Sigmoid colon (tissue), 7 donors: ENCODE results near the gene TSPAN11. TPM values are rescaled to one million over a fixed set of nuclear protein-coding genes. Genes with fewer than 3 reads are reported as not detected.

Experiments used
- DNase-seq: peaks from one replicate; pipeline ENCODE4 v3.0.0-alpha.2; 2019
- H3K27ac ChIP-seq, 4 donors: fragments of 200-600 bp; sonication (generic); one replicate each; pipeline ENCODE4 v1.5.1; 2016 to 2019; ENCODE audit warnings: mild to moderate bottlenecking in 1 of 4
- H3K27me3 ChIP-seq, 3 donors: fragments of 200-600 bp; sonication (generic); one replicate each; pipeline ENCODE4 v1.5.1; 2019; ENCODE audit warnings: mild to moderate bottlenecking in 1 of 3
- H3K36me3 ChIP-seq, 4 donors: fragments of 200-600 bp; sonication (generic); one replicate each; pipeline ENCODE4 v1.5.1; 2016 to 2019
- H3K4me1 ChIP-seq, 4 donors: fragments of 200-600 bp; sonication (generic); one replicate each; pipeline ENCODE4 v1.5.1; 2017 to 2019
- H3K4me3 ChIP-seq, 4 donors: fragments of 200-600 bp; sonication (generic); one replicate each; pipeline ENCODE4 v1.5.1; 2017 to 2019; ENCODE audit warnings: mild to moderate bottlenecking in 2 of 4, moderate library complexity in 1 of 4
- H3K9me3 ChIP-seq, 4 donors: fragments of 200-600 bp in 3 of 4; sonication (generic) in 3 of 4; one replicate each; pipeline versions ENCODE4 v1.5.1 to v1.6.1; 2013 to 2019
- EP300 ChIP-seq, 4 donors: sonication (generic); formaldehyde crosslinking; IDR thresholded peaks; one replicate each; pipeline ENCODE4 v1.6.1; 2017; ENCODE audit warnings: antibody characterized with exemption in 4 of 4
- POLR2A ChIP-seq, 2 donors: fragments of 450-650 bp; IDR thresholded peaks; one replicate each; pipeline ENCODE4 v1.6.1; 2016; ENCODE audit warnings: antibody characterized with exemption in 2 of 2, mild to moderate bottlenecking in 2 of 2, moderate library complexity in 2 of 2
- POLR2AphosphoS5 ChIP-seq, 4 donors: sonication (generic); formaldehyde crosslinking; IDR thresholded peaks; one replicate each; pipeline ENCODE4 v1.6.1; 2017; ENCODE audit warnings: antibody characterized with exemption in 4 of 4
- WGBS, 2 donors: extraction: QIAGEN DNeasy Blood & Tissue Kit; methylation state at CpG; one replicate each; pipeline ENCODE4 v1.1.7; 2013; 5-methylcytosine and 5-hydroxymethylcytosine counted together
- intact Hi-C: fragments of 100-400 bp; cut with DNase I; formaldehyde crosslinking; loops from one replicate; pipeline ENCODE4 v1.15.1; 2023
- polyA plus RNA-seq, 3 donors: library from polyadenylated mRNA; stranded (reverse); fragments of 200-250 nt; gene quantifications; one replicate each; pipeline ENCODE4 v1.2.3, GENCODE V29; 2013
- total RNA-seq, 4 donors: library from RNA; depleted of rRNA; stranded (reverse); fragments of >200 nt; gene quantifications; one replicate each; pipeline ENCODE4 v1.1.0, GENCODE V29; 2016
- TF ChIP-seq, protein P1 (sequence below), 4 experiments: fragments of 450-650 bp in 3 of 4; fragments of 200-600 bp in 1 of 4; IDR thresholded peaks; one replicate each; pipeline ENCODE4 v1.5.1; 2016 to 2019; ENCODE audit warnings: antibody characterized with exemption in 4 of 4, mild to moderate bottlenecking in 3 of 4, moderate library complexity in 2 of 4
- donor health status: healthy with polysubstance abuse.
- donor health status: Bipolar disorder and iron deficiency.
- donor health status: healthy.

The TSPAN11 gene
- total and polyA plus RNA-seq, 7 donors: 0.23 to 18.9 (median 7.8) TPM

DNA sequence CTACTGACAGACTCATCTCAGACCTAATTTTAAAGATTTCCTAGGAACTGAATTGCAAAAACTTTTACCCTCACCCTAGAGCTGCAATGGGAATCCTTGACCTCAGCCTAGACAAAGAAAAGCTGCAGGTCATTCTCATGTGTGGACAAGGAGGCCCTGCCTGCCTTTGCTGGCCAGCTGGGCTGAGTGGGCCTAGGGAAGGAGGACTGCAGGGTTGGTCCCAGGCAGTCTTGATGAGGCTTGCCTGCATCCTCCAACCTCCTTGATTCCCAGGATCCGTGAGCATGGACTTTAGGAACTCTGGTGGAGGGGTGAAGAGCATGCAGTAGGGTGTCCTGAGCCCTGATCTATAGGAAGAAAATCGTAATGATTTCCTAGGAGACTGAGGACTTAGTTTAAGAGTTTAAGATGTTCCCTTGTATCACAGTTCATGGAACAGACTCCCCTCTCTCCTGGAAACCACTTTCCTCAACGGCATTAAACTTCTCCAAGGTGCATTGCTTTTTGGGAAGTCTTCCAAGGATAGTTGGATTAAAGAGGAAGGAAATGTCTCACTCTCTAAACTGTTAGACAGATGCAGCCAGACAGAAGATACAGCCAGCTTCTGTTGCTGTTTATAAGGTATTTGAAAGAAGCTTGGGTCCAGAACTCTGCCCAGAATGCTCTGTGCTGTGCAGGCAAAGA, 91.7 kb downstream of the TSPAN11 start:
- intact Hi-C loops: no loop called here
- WGBS, 2 donors: 66 to 84% methylated on average over 3 of the region's 3 CpGs
- no peaks in the 10 kb centered on the region for H3K4me1 ChIP-seq
- TF ChIP-seq EP300 (IDR thresholded peaks at IDR 0.05) (no peak), POLR2AphosphoS5 (IDR thresholded peaks at IDR 0.05) (no peak), POLR2A (IDR thresholded peaks at IDR 0.05) (no peak)
- TF ChIP-seq, protein P1, sequence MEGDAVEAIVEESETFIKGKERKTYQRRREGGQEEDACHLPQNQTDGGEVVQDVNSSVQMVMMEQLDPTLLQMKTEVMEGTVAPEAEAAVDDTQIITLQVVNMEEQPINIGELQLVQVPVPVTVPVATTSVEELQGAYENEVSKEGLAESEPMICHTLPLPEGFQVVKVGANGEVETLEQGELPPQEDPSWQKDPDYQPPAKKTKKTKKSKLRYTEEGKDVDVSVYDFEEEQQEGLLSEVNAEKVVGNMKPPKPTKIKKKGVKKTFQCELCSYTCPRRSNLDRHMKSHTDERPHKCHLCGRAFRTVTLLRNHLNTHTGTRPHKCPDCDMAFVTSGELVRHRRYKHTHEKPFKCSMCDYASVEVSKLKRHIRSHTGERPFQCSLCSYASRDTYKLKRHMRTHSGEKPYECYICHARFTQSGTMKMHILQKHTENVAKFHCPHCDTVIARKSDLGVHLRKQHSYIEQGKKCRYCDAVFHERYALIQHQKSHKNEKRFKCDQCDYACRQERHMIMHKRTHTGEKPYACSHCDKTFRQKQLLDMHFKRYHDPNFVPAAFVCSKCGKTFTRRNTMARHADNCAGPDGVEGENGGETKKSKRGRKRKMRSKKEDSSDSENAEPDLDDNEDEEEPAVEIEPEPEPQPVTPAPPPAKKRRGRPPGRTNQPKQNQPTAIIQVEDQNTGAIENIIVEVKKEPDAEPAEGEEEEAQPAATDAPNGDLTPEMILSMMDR (IDR thresholded peaks at IDR 0.05): no peak
- no peaks in the 10 kb centered on the region for H3K36me3 ChIP-seq
- no peak overlapping the region for H3K4me3 ChIP-seq
- DNase-seq: peak; percentile 21
- no peaks in the 10 kb centered on the region for H3K27me3 ChIP-seq
- no peak overlapping the region for H3K27ac ChIP-seq
- H3K9me3 ChIP-seq: no peaks in the 10 kb centered on the region

DNA sequence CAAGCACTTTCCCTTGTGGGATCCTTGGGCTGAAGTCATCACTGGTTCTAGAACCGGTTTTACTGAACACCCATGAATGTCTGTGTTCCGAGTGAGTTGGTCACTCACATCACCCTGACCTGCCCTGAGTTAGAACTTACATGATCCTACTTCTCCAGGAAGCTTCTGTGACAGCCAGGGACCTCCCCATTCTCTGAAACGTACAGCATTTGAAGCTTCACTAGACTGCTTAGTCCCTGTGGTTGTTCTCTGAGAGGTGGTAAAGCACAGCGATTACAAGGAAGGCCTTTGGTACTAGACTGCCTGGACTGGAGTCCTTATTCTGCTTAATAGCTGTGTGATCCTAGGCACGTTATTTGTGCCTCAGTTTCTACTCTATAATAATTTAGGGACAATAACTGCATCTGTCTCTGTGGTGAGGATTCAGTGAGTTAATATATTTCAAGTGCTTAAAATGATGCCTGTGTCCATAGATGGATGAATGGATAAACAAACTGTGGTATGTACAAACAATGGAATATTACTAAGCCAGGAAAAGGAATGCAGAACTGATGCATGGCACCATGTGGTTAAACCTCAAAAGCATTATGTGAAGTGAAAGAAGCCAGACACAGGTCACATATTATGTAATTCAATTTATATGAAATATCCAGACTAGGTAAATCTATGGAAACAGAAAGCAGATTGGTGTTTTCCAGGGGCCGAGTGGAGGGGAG, 92.4 kb downstream of the TSPAN11 start:
- Histone ChIP-seq H3K27me3 (no peaks in the 10 kb centered on the region), H3K4me1 (no peaks in the 10 kb centered on the region), H3K36me3 (no peaks in the 10 kb centered on the region), H3K9me3 (no peaks in the 10 kb centered on the region), H3K27ac (no peak overlapping the region), H3K4me3 (no peak overlapping the region)
- intact Hi-C loops: no loop called here
- DNase-seq: peak; percentile 25
- WGBS, 2 donors: 85 to 93% methylated on average over 6 of the region's 6 CpGs
- TF ChIP-seq, protein P1 (IDR thresholded peaks at IDR 0.05): no peak
- TF ChIP-seq POLR2AphosphoS5 (IDR thresholded peaks at IDR 0.05): no peak
- TF ChIP-seq POLR2A (IDR thresholded peaks at IDR 0.05): no peak
- TF ChIP-seq EP300 (IDR thresholded peaks at IDR 0.05): no peak

- Histone ChIP-seq H3K4me1 (no peaks in the 10 kb centered on the region), H3K9me3 (no peaks in the 10 kb centered on the region), H3K27ac (no peak overlapping the region), H3K36me3 (no peaks in the 10 kb centered on the region), H3K4me3 (no peak overlapping the region), H3K27me3 (no peaks in the 10 kb centered on the region)
- WGBS, 2 donors: 88 to 92% methylated on average over 6 of the region's 6 CpGs
- intact Hi-C loops: no loop called here
- no peak for TF ChIP-seq POLR2AphosphoS5 (IDR thresholded peaks at IDR 0.05)
- no peak for TF ChIP-seq EP300 (IDR thresholded peaks at IDR 0.05)
- no peak for TF ChIP-seq POLR2A (IDR thresholded peaks at IDR 0.05)
- TF ChIP-seq, protein P1 (IDR thresholded peaks at IDR 0.05): no peak
- peak; percentile 3 for DNase-seq
Observed at GRCh38 chr12:31019561-31019960, 93.0 kb downstream of the TSPAN11 start.

GRCh38 chr12:31019976-31020375, 93.4 kb downstream of the TSPAN11 start:
- H3K9me3 ChIP-seq: no peaks in the 10 kb centered on the region
- peak; percentile 27 for DNase-seq
- no peak overlapping the region for H3K27ac ChIP-seq
- H3K4me1 ChIP-seq: no peaks in the 10 kb centered on the region
- WGBS, 2 donors: 87% methylated on average over 14 of the region's 14 CpGs
- intact Hi-C loops: no loop called here
- no peaks in the 10 kb centered on the region for H3K36me3 ChIP-seq
- H3K27me3 ChIP-seq: no peaks in the 10 kb centered on the region
- TF ChIP-seq, protein P1 (IDR thresholded peaks at IDR 0.05): no peak
- no peak for TF ChIP-seq EP300 (IDR thresholded peaks at IDR 0.05)
- no peak for TF ChIP-seq POLR2A (IDR thresholded peaks at IDR 0.05)
- no peak for TF ChIP-seq POLR2AphosphoS5 (IDR thresholded peaks at IDR 0.05)
- no peak overlapping the region for H3K4me3 ChIP-seq
